ENCODE results near the gene CCDC127.

Gene CCDC127

DNA sequence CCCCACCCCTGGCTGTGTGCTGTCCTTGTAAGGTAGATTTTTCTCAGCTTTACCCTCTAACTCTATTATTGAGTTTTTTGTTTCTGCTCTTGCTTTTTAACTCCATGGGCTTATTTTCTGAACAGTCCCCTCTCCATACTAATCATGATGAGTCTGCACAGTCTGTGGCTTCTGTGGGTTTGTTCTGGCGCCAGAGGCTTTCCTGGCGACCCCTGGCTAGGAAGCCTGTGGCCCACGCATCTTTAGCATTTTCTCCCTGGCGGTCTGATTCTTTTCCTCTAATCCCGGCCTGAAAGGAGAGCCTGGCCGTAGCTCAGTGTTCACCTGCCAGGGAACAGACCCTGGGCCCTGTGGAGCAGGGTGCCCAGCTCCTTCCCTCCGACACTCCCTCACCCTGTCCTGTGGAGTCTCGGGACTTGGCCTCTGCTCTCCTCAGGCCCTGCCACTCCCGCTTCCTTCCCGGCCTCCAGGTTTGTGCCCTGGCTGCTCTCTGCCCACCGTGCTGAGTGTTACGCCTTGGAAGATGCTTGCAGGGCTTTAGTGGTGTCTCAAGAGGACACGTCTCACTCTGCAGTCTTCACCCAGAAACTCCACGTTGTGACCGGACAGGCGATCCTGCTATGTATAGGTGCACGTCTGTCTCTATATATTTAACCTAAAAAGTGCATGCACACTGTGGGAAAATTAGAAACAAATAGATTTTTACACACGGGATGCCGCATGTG lies 58.3 kb downstream of the CCDC127 start:
- DNase-seq (ENCODE audit: low spot score), result no peak

DNA sequence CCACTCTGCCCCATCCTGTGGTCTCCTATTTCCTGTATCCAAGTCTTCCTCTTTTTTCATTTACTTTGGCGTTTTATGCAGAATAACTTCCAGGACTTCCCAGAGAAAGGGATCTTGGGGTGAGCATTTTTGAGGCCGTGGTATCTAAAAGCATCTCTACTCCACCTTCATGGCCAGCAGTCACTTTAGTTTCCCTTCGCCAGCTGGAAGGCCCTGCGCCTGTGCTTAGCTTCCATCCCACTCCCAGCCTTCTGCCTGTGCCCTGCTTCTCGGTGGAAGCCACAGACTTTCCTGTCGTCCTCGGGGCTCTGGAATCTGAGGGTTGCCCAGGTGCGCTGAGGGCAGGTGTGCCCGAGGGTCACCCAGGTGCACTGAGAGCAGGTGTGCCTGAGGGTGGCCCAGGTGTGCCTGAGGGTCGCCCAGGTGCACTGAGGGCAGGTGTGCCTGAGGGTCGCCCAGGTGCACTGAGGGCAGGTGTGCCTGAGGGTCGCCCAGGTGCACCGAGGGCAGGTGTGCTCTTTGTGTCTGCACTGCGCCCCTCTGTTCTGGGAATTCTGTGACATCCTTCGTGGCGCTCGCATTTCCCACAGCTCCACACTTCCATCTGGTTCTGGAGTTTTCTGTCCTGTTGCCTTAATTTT lies 59.0 kb downstream of the CCDC127 start:
- DNase-seq (ENCODE audit: low spot score), result no peak

DNA sequence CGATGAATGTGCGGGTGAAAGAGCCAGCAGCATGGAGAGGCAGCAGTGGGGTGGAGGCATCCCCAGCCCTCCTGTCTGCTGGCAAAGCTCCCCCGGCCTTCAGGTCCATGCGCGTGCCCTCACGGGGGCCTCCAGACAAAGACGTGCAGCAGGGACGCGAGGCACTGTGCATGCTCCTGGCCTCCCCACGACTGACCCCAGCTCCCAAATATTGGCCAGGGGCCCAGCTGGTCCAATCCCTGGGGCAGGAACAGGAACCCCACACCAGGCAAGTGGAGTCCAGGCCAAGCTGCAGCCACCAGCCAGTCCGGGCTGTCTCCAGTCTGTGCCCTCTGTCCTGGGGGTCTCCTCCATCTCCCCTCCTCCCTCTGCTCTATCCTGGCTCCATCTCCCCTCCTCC lies 60.2 kb downstream of the CCDC127 start:
- no peak for DNase-seq (ENCODE audit: low spot score)

DNA sequence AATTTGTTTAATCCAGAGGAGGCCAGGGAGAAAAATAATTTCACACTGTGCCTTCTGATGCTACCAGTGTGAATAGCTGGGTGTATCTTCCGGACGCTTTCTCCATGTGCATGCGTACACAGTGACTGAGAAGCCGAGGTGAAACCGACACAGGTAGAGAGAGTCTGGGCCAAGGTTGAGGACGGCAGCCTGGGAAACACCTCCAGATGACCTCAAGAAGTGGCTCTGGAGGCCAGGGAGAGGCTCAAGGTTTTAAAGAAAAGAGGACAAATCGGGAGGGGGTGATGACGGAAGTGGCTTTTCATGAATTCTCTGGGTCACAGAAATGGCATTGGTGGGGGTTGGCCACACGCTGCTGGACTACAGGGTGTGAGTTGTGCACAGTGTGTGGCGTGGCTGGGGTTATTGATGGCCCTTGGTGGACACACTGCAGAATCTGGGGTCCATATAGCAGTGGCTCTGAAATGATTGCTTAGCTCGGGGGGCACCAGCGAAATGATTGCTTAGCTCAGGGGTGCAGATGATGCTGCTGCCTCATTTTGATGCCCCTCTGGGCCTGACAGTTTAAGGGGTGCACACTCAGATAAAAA lies 60.7 kb downstream of the CCDC127 start:
- no peak for DNase-seq (ENCODE audit: low spot score)

DNA sequence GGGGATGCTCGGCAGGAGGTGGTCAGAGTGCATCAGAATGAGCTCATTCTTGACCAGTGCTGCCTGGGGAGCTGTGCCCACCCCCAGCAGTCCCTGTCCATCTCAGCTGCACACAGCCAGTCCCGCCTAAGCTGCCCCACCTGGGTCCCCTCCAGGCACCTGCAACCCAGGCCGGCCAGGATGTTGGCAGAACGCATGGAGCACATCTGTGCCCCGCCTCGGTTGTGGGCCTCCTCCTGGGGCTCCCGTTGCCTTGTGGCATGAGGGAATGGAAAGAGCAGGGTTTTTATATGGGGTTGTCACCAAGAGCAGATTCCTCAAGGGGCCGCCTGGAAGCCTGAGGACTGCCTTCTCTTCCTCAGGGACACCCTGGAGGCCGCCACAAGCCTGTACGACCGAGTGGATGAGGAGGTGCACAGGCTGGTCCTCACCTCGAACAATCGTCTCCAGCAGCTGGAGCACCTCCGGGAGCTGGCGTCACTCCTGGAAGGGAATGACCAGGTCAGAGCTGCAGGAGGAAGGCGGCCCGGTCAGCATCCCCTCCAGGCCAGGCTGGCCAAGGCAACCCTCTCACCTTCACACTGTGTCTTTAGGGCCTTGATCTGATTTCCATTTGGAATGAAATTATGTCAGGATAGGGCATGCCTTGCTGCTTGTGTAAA lies 61.4 kb downstream of the CCDC127 start:
- no peak for DNase-seq (ENCODE audit: low spot score)

DNA sequence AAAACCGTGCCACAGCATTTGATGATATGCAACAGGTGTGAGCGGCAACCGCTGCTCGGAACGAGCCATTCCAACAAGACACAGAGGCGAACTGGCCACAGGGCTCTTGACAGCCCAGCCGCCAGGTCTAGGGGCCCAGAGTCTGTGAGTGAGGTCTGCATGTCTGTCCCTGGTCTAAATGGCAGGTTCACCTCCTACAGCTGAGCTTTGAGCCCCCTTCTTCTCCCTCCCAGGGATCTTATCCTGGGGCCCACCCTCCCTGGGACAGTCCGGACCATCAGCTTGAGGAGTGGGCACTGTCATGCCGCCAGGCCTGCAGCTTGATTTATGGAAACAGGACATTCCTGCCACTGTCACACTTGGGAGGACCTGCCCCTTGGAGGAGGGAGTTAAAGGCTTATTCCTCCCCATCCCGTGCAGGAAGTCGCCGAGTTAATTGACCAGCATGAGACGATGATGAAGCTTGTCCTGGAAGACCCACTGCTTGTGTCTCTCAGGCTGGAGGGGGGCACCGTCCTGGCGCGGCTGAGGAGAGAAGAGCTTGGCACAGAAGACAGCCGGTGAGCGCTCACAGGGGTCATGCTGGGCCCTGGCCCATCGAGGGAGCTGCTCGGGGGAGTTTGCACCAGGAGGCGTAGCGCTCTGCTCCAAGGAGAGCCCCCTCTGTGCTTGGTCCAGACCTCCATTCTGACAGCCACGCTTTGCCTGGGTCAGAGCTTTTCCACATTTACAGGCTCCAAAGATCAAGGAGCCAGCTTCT lies 62.1 kb downstream of the CCDC127 start:
- no peak for DNase-seq (ENCODE audit: low spot score)

DNA sequence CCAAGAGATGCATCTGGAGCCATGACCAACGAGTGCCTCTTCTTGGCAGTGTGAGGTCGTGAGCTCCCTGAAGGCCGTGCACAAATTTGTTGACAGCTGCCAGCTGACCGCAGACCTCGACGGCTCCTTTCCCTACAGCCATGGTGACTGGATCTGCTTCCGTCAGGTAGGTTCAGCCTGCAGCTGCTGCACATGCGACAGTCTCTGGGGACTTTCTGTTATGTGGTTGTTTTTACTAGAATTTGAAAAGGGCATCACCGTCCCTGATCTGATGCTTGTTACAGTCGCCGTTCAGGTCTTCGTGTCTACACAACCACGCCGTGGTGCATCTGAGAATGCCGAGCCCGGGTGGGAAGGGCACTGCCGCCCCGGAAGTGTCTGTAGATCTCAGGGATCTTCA lies 63.1 kb downstream of the CCDC127 start:
- DNase-seq (ENCODE audit: low spot score), result no peak

DNA sequence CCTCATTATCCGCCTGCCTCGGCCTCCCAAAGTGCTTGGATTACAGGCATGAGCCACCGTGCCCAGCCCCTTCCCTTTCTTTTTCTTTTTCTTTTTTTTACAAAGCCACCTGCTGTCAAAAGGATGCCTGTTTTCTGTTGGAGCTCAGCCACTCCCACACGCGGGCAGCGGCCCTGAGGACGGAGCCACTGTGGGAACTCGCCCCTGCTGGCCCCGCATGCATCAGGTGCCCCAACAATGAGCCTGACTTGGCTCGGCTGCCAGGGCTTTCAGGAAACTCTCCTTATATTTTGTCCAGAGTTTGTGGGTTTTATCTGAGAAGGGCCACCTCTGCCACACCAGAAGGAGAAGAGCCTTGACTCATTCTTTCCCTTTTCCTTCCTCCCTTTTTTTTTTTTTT lies 63.7 kb downstream of the CCDC127 start:
- no peak for DNase-seq (ENCODE audit: low spot score)

DNA sequence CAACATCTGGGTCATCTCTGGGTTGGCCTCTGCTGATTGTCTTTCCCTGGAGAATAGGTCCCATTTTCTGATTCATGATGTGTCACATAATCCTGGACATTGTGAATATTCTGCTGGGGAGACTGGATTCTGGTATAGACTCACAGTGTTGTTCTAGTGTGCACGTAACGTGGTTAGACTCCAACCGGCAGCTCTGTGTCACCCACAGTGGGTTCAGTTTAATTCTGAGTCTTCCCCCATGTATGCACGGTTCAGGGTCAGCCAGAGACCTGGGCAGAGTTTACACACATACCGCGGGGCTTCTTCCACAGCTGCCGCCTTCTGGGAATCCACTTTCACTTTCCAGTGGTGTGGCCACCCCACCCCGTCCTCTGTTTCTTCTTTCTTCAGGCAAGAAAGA lies 64.7 kb downstream of the CCDC127 start:
- DNase-seq (ENCODE audit: low spot score), result no peak

DNA sequence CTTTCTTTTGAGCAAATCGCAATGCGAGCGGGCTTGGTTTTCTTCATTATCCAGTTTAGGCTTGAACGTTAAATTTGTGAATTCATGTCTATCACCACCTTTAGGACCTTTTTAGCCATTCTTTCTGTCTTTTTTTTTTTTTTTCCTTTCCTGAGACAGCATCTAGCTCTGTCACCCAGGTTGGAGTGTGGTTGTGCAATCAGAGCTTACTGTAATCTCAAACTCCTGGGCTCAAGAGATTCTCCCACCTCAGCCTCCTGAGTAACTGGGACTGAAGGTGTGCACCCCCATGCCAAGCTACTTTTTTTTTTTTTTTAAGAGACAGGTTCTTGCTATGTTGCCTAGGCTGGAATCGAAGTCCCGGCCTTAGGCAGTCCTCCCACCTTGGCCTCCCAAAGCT lies 65.9 kb downstream of the CCDC127 start:
- DNase-seq (ENCODE audit: low spot score), result no peak

DNA sequence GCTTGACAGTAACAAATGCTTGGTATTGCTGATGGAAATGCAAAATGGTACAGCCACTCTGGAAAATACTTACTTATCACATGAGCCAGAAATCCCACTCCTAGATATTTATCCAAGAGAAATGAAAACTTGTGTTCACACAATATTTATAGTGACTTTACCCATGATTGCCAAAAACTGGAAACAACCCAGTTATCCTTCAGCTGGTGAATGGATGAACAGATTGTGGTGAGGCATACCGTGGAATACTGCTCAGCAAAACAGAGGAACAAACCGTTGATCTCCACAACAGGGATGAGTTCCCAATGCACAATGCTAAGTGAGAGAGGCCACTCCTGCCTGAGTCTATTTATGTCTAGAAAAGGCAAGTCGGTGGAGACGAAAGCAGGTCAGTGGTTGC lies 67.2 kb downstream of the CCDC127 start:
- no peak for DNase-seq (ENCODE audit: low spot score)

DNA sequence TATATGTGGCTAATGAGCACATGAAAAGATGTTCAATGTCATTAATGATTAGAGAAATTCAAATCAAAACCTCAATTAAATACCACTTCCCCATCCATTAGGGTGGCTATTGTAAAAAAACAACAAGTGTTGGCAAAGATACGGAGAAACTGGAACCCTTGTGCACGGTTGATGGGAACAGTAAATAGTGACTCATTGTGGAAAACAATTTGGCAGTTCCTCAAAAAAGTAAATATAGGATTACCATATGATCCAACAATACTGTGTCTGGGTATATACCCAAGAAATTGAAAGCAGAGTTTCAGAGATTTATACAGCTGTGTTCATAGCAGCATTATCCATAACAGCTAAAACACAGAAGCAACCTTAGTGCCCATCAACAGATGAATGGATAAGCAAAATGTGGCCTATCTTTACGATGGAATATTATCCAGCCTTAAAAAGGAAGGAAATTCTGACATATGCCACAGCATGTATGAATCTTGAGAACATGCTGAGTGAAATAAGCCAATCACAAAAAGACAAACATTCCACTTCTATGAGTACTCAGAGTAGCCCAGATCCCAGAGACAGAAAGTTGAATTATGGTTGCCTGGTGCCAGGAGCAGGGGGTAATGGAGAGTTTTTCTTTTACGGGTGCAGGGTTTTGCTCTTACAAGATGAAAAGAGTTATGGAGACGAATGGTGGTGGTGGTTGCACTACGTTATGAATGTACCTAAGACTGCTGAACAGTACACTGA lies 68.0 kb downstream of the CCDC127 start:
- DNase-seq (ENCODE audit: low spot score), result no peak

DNA sequence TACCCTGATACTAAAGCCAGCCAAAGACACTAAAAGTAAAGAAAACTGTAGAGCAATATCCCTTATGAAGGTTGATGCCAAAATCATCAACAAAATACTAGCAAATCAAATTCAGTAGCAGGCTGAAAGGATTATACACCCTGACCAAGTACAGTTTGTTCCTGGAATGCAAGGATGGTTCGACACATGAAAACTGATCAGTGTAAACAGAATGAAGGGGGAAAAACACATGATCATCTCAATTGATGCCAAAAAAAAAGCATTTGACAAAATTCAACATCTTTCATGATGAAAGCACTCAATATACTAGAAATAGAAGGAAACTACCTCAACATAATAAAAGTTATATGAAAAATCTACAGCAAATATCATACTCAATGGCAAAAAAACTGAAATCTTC lies 70.2 kb downstream of the CCDC127 start:
- no peak for DNase-seq (ENCODE audit: low spot score)

All from SK-N-DZ (cell line).